ENCODE data around the gene ZBTB42.

The ZBTB42 gene

DNA sequence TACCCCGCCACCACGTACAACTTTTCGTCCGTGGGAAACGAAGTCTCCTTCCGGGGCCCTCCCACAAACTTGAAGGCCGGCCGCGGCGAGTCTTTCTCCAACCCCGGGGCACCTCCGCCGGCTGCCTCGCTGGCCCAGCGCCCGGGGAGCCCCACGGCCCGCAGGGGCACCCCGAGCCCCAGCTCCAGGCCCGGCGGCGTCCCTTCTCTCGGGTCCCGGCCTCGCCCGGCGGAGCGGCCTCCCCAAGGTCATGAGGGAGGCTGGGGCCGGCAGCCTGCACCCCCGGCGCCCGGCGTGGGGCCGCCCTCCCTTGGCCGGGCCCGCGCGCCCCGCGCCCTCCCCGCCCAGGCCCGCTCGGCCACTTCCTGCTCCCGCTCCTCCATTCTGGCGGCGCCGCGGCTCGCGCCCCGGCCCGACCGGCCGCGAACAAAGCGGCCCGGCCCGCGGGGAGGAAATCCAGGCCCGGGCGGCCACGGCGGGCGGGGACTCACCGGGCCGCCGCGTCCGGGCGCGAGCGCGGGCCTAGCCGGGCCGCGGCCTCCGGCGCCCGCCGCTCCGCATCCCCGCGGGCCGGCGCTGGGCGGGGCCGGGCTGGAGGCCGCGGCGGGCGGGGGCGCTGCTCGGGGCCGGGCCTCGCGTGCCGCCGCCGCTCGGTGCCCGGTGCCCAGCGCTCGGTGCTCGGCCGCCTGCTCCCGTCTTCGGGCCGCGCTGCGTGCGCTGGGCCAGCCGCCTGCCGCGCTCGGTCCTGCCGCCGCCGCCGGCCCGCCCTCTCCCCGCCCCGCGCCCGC, 5.7 kb upstream of the ZBTB42 start, which contains the start of gene AKT1:
Gene AKT1, minus strand, starts transcription at position 756 of the 788 bp plus-strand sequence. CDS start 3,105 bp downstream, outside the sequence.
- Histone ChIP-seq H3K4me1 (ENCODE audit: control insufficient read depth, insufficient read depth, low read length) (peaks cover 78% of the 10 kb centered on the region), H3K36me3 (ENCODE audit: control insufficient read depth, insufficient read depth, low read length) (peaks cover 6% of the 10 kb centered on the region), H3K4me3 (ENCODE audit: low read length) (peak within 1 kb of the TSS; percentile 80), H3K9ac (ENCODE audit: low read length) (peak within 1 kb of the TSS; percentile 80), H3K27me3 (ENCODE audit: control insufficient read depth, insufficient read depth, low read length) (no peaks in the 10 kb centered on the region), H3K9me3 (ENCODE audit: control insufficient read depth, low read length) (no peaks in the 10 kb centered on the region)

- H3K4me1 ChIP-seq (ENCODE audit: control insufficient read depth, insufficient read depth, low read length), result peaks cover 78% of the 10 kb centered on the region
- H3K9me3 ChIP-seq (ENCODE audit: control insufficient read depth, low read length), result no peaks in the 10 kb centered on the region
- peak overlapping the region; percentile 74 for H3K9ac ChIP-seq (ENCODE audit: low read length)
- H3K36me3 ChIP-seq (ENCODE audit: control insufficient read depth, insufficient read depth, low read length), result no peaks in the 10 kb centered on the region
- H3K4me3 ChIP-seq (ENCODE audit: low read length), result peak overlapping the region; percentile 60
- H3K27me3 ChIP-seq (ENCODE audit: control insufficient read depth, insufficient read depth, low read length), result no peaks in the 10 kb centered on the region
These were observed 4.9 kb upstream of the ZBTB42 start for GRCh38 chr14:104795781-104796686.

GRCh38 chr14:104796687-104797081, 4.2 kb upstream of the ZBTB42 start:
- H3K4me1 ChIP-seq (ENCODE audit: control insufficient read depth, insufficient read depth, low read length), result peaks cover 81% of the 10 kb centered on the region
- H3K36me3 ChIP-seq (ENCODE audit: control insufficient read depth, insufficient read depth, low read length), result no peaks in the 10 kb centered on the region
- H3K9ac ChIP-seq (ENCODE audit: low read length), result no peak overlapping the region
- H3K4me3 ChIP-seq (ENCODE audit: low read length), result no peak overlapping the region
- no peaks in the 10 kb centered on the region for H3K27me3 ChIP-seq (ENCODE audit: control insufficient read depth, insufficient read depth, low read length)
- no peaks in the 10 kb centered on the region for H3K9me3 ChIP-seq (ENCODE audit: control insufficient read depth, low read length)

DNA sequence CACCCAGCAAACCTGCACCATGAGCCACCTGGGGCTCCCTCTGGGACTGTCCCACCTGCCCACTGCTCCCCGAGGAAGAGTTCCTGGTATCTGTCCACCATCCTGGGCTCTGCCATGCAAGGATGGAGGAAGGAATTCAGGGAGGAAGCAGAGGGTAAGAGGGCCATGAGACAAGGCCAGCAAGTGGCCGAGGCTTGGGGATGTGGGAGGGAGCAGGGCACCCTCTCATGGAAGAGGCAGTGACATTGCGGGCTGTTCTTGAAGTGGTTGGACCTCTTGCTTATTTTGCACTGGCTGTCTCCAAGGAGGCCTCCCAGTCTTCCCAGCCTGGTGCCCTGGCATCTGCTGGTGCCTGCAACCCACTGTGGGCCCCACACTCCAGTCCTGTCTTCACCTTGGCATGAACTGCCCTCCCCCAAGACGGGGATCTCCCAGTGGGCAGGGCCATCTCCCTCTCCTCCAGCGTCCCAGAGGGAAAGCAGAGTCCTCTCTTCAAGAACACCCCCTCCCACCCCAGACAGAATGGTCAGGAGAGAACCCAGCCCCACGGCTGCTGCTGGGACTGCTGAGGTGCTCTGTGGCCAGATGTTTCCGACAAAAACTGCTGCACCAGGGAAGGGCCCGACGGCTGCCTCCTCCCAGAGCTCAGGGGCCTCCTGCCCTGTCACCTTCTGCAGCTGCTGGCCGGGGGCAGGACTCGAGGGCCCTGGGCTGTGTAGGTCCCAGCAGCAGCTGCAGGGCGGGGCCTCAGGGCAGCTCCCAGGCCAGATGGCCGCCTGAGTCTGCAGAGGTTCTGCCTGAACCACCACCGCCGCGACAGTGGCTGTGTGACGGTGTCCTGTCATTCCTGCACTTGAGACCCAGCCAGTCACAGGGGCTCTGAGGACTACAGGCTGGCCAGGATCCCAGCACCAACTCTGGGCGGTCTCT, 3.5 kb upstream of the ZBTB42 start:
- H3K4me1 ChIP-seq (ENCODE audit: control insufficient read depth, insufficient read depth, low read length), result peaks cover 81% of the 10 kb centered on the region
- H3K4me3 ChIP-seq (ENCODE audit: low read length), result no peak overlapping the region
- peak overlapping the region; percentile 45 for H3K9ac ChIP-seq (ENCODE audit: low read length)
- H3K36me3 ChIP-seq (ENCODE audit: control insufficient read depth, insufficient read depth, low read length), result no peaks in the 10 kb centered on the region
- no peaks in the 10 kb centered on the region for H3K9me3 ChIP-seq (ENCODE audit: control insufficient read depth, low read length)
- H3K27me3 ChIP-seq (ENCODE audit: control insufficient read depth, insufficient read depth, low read length), result no peaks in the 10 kb centered on the region

- H3K4me1 ChIP-seq (ENCODE audit: control insufficient read depth, insufficient read depth, low read length), result peaks cover 74% of the 10 kb centered on the region
- peak overlapping the region; percentile 25 for H3K9ac ChIP-seq (ENCODE audit: low read length)
These were observed 2.3 kb upstream of the ZBTB42 start for GRCh38 chr14:104798300-104799243.

GRCh38 chr14:104799244-104800014, 1.5 kb upstream of the ZBTB42 start:
- Histone ChIP-seq H3K9ac (ENCODE audit: low read length) (peak overlapping the region; percentile 92), H3K4me3 (ENCODE audit: low read length) (no peak overlapping the region)

More at GRCh38 chr14:104798300-104799243, 2.3 kb upstream of the ZBTB42 start:
- H3K36me3 ChIP-seq (ENCODE audit: control insufficient read depth, insufficient read depth, low read length), result no peaks in the 10 kb centered on the region
- H3K4me3 ChIP-seq (ENCODE audit: low read length), result no peak overlapping the region
- no peaks in the 10 kb centered on the region for H3K9me3 ChIP-seq (ENCODE audit: control insufficient read depth, low read length)
- no peaks in the 10 kb centered on the region for H3K27me3 ChIP-seq (ENCODE audit: control insufficient read depth, insufficient read depth, low read length)

DNA sequence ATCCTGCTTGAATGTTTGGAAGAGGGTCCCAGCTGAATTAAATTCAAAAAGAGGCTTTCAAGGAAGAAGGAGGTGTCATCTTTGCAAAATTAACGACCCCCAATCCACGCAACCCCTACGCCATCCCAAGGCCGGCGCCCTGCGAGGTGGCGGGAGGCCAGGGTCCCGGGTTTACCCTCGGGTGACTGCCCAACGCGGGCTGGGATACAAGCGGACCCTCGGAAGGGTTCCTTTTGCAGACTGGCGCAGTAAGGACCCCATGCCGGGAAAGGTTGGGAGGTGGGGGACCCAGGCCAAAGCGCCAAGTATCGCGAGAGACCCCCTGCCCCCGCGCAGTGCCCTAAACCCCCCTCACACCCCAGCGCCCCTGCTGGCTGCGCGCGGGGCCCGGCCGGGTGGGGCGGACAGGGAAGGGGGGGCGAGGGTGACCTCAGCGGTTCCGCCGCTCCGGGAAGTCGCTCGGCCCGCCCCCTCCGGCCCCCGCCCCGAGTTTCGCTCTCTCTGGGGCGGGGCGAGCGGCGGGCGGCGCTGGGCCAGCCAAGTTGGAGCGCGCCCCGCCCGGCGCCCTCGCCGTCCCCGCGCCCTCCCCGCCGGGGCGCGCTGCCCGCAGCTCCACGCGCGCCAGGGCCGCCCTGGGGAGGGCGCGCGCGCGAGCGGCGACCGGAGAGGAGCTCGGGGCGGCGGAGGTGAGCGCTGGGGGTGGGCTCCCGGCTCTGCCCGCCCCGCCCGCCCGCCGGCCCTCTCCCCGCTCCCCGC, 708 bp upstream of the ZBTB42 start:
- no peaks in the 10 kb centered on the region for H3K9me3 ChIP-seq (ENCODE audit: control insufficient read depth, low read length)
- H3K4me1 ChIP-seq (ENCODE audit: control insufficient read depth, insufficient read depth, low read length), result peaks cover 60% of the 10 kb centered on the region
- H3K9ac ChIP-seq (ENCODE audit: low read length), result peak overlapping the region; percentile 92
- H3K27me3 ChIP-seq (ENCODE audit: control insufficient read depth, insufficient read depth, low read length), result no peaks in the 10 kb centered on the region
- no peaks in the 10 kb centered on the region for H3K36me3 ChIP-seq (ENCODE audit: control insufficient read depth, insufficient read depth, low read length)
- no peak overlapping the region for H3K4me3 ChIP-seq (ENCODE audit: low read length)

More at GRCh38 chr14:104799244-104800014, 1.5 kb upstream of the ZBTB42 start:
- H3K36me3 ChIP-seq (ENCODE audit: control insufficient read depth, insufficient read depth, low read length), result no peaks in the 10 kb centered on the region
- no peaks in the 10 kb centered on the region for H3K9me3 ChIP-seq (ENCODE audit: control insufficient read depth, low read length)
- H3K27me3 ChIP-seq (ENCODE audit: control insufficient read depth, insufficient read depth, low read length), result no peaks in the 10 kb centered on the region
- H3K4me1 ChIP-seq (ENCODE audit: control insufficient read depth, insufficient read depth, low read length), result peaks cover 65% of the 10 kb centered on the region

GRCh38 chr14:104801520-104802393, 856 bp downstream of the ZBTB42 start:
- Histone ChIP-seq H3K27me3 (ENCODE audit: control insufficient read depth, insufficient read depth, low read length) (no peaks in the 10 kb centered on the region), H3K4me3 (ENCODE audit: low read length) (peak overlapping the region; percentile 50), H3K4me1 (ENCODE audit: control insufficient read depth, insufficient read depth, low read length) (peaks cover 50% of the 10 kb centered on the region), H3K36me3 (ENCODE audit: control insufficient read depth, insufficient read depth, low read length) (no peaks in the 10 kb centered on the region), H3K9ac (ENCODE audit: low read length) (peak overlapping the region; percentile 28), H3K9me3 (ENCODE audit: control insufficient read depth, low read length) (no peaks in the 10 kb centered on the region)
